Neural crest cell (in vitro differentiated cells): Measurements from ENCODE around the gene DSN1. TPM values are rescaled to one million over a fixed set of nuclear protein-coding genes. Genes with fewer than 3 reads are reported as not detected.

ENCODE experiments used
- total RNA-seq: library from RNA; stranded (reverse); gene quantifications from 2 replicates; pipeline ENCODE4 v1.2.1, GENCODE V29; 2021

DSN1 gene
- total RNA-seq, 1 donor from 2014 or later: 30.6 TPM

Other genes with a start within 250 kb of the DSN1 start
- 19.7 and 19.8 TPM in 2 replicates for gene MYL9, start 232.2 kb downstream of the DSN1 start, total RNA-seq
- 73.8 and 76.4 TPM in 2 replicates for gene TGIF2, start 200.2 kb downstream of the DSN1 start, total RNA-seq
- gene RAB5IF, start 168.0 kb downstream of the DSN1 start, total RNA-seq: 76.2 and 78.1 TPM in 2 replicates
- gene SLA2, start 127.6 kb downstream of the DSN1 start, total RNA-seq: 0.16 TPM in 1 of 2 replicates, not detected in the other
- gene NDRG3, start 27.7 kb downstream of the DSN1 start, total RNA-seq: 34.9 and 37.3 TPM in 2 replicates
- not detected in 2 replicates for gene TLDC2, start 102.4 kb upstream of the DSN1 start, total RNA-seq
- 13.0 and 13.8 TPM in 2 replicates for gene SAMHD1, start 177.9 kb upstream of the DSN1 start, total RNA-seq